VCaP (cell line): ENCODE measurements around the gene SORCS1.
A peak's percentile ranks its signal among the peaks of the same experiment; 100 is the strongest.

Experiments used
- H3K27ac ChIP-seq: fragments of 450-650 bp; 2 replicates; pipeline ENCODE4 v1.5.1; 2017
- TF ChIP-seq, protein P1 (sequence below): fragments of 450-650 bp; conservative IDR thresholded peaks from 2 replicates; pipeline ENCODE4 v1.5.1; 2017; ENCODE audit warnings: mild to moderate bottlenecking, moderate library complexity

Gene SORCS1

DNA sequence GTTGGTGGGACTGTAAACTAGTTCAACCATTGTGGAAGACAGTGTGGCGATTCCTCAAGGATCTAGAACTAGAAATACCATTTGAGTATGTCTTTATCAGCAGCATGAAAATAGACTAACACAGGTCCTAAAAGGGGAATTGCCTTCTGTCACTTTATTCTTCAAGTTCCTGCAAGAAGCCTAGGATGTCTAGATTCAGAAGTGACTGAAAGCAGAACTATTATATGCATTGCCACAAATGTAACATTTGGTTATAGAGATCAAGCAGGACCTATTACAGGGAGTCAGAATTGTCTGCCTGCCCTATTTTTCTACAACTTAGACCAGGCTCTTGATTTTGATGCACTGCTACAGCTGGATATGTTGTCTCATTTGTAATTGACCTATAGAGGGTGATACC, 364.7 kb downstream of the SORCS1 start:
- TF ChIP-seq, protein P1, sequence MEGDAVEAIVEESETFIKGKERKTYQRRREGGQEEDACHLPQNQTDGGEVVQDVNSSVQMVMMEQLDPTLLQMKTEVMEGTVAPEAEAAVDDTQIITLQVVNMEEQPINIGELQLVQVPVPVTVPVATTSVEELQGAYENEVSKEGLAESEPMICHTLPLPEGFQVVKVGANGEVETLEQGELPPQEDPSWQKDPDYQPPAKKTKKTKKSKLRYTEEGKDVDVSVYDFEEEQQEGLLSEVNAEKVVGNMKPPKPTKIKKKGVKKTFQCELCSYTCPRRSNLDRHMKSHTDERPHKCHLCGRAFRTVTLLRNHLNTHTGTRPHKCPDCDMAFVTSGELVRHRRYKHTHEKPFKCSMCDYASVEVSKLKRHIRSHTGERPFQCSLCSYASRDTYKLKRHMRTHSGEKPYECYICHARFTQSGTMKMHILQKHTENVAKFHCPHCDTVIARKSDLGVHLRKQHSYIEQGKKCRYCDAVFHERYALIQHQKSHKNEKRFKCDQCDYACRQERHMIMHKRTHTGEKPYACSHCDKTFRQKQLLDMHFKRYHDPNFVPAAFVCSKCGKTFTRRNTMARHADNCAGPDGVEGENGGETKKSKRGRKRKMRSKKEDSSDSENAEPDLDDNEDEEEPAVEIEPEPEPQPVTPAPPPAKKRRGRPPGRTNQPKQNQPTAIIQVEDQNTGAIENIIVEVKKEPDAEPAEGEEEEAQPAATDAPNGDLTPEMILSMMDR, result no peak
- no peak overlapping the region for H3K27ac ChIP-seq

DNA sequence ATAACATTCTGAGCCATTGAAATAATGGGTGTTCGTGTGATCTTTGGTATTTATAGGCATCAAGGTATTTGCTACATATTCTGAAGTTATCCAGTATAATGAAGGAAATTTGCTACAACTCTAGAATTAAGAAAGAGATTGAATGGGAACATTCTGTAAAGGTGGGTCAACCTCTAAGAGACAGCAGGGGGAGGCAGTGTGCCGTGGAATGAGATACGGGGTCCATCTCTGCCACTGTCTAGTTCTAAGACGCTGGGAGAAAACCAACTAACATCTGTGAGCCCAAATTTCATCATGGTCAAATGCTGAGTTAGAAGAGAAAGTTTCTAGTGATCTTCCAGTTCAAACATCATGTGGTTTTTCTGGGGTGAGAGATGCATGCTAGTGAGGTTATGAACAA, 368.9 kb downstream of the SORCS1 start:
- H3K27ac ChIP-seq, result no peak overlapping the region
- TF ChIP-seq, protein P1, result peak; percentile 44; the same call in 1 of the 2 replicates

DNA sequence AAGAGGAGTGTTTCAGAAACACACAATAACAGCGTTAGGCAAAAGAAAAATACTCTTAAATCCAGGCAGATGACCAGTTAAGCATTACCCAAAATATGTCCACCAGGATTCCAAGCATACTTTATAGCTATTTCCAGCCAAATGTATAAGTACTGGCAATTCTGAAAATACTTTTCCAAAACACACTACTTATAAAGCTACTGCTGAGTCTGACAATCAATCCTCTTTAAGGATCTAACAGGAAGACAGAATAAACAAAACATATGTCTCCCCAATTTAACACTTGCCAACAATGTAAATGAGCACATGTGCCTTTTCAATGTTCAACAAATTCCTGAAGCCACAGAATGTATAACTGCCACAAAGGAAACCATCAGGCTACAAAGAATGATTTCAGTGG, 370.9 kb downstream of the SORCS1 start:
- TF ChIP-seq, protein P1, result no peak
- no peak overlapping the region for H3K27ac ChIP-seq

DNA sequence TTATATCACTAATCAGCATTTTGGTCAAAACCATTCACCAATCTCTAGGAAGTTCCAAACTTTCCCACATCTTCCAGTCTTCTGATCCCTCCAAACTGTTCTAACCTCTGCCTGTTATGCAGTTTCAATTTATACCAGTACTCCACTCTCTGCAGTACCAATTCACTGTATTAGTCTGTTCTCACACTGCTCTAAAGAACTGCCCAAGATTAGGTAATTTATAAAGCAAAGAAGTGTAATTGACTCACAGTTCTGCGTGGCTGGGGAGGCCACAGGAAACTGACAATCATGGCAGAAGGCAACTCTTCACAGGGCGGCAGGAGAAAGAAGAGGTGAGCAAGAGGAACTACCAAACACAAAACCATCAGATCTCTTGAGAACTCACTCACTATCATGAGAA, 374.9 kb downstream of the SORCS1 start:
- no peak overlapping the region for H3K27ac ChIP-seq
- TF ChIP-seq, protein P1, result no peak

DNA sequence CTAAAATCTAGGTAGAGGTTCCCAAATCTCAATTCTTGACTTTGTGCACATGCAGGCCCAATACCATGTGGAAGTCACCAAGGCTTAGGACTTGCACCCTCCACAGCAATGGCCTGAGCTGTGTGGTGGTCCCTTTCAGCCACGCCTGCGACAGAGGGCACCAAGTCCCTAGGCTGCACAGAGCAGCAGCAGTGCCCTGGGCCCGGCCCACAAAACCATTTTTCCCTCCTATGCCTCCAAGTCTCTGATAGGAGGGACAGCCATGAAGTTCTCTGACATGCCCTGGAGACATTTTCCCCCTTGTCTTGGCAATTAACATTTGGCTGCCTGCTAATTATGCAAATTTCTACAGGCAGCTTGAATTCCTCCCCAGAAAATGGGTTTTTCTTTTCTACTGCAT, 375.5 kb downstream of the SORCS1 start:
- TF ChIP-seq, protein P1, result no peak

DNA sequence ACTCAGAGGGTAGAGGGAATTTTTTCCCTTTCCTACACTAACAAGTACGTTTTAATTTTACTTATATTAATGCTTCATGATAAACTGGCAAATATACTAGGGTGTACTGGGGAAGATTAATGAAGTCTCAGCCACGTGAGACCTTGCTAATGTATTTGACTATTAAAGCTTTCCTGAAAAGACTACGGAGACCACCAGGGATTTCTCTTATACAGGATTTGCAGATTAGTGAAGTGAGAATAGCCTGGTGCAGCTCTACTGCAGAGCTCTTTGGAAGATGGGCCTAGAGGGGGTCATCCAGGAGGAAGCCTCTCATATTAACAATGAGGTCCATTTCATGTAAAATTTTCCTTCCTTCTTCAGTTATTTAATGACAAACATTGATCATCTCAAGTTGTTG, 379.0 kb downstream of the SORCS1 start:
- no peak overlapping the region for H3K27ac ChIP-seq
- TF ChIP-seq, protein P1, result no peak

More for the DNA sequence above, 375.5 kb downstream of the SORCS1 start:
- H3K27ac ChIP-seq, result no peak overlapping the region

DNA sequence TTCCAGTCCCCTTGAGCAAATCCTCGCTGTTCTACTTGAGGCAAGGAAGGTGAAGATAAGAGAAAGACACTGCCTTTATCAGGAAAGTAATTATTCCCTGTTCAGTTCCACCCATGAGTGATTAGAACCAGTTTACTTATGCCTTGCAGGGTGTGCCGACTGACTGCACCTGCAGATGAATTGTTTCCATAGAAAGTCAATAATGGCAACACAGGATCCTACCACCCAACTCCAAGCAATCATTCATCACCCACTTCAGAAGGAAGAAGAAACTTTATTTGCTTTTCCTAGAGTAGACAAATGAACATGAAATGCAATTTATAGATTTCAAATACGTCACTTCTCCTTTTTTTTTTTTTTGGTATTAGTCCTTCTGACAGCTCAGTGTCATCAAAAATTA, 383.9 kb downstream of the SORCS1 start:
- H3K27ac ChIP-seq, result no peak overlapping the region
- TF ChIP-seq, protein P1, result no peak

DNA sequence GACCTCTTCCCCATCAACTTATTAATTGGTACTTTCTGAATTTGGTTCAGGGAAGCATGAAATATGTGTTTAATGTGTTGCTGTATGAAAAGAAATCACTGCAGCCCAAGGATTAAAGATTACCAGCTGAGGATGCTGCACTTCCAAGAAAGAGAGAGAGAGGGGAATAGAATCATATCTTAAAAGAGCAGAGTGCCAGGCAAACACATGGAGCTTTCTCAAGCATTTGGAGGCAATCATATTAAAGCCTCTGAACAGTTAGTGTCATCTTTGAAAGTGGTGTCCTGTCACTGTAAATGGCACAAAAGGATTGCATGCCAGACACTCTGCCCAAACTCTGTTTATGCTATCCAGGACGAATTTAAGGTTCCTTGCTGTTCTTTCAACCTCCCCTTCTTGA, 386.7 kb downstream of the SORCS1 start:
- TF ChIP-seq, protein P1, result no peak
- H3K27ac ChIP-seq, result no peak overlapping the region
